Measurements from ENCODE around the gene LAMTOR2.

Gene LAMTOR2

GRCh38 chr1:156102633-156103511 is 48.3 kb downstream of the LAMTOR2 start:
- no peak for TF ChIP-seq CTCF (IDR thresholded peaks at IDR 0.05; ENCODE audit: low read depth, low read length)
- no peak overlapping the region for H3K4me3 ChIP-seq (replicated peaks in 1 of 2; ENCODE audit: low read depth in 2 of 2, low read length in 2 of 2)
- peak in 1 of 2 donors; percentile 61 for DNase-seq (ENCODE audit: low read depth in 2 of 2)

GRCh38 chr1:156103521-156103947 is 49.0 kb downstream of the LAMTOR2 start:
- DNase-seq (ENCODE audit: low read depth in 2 of 2) = peak; percentile 60 to 71
- no peak overlapping the region for H3K4me3 ChIP-seq (replicated peaks in 1 of 2; ENCODE audit: low read depth in 2 of 2, low read length in 2 of 2)
- TF ChIP-seq CTCF (IDR thresholded peaks at IDR 0.05; ENCODE audit: low read depth, low read length) = no peak

GRCh38 chr1:156104065-156104810 is 49.7 kb downstream of the LAMTOR2 start:
- peak; percentile 84 to 96 for DNase-seq (ENCODE audit: low read depth in 2 of 2)
- H3K4me3 ChIP-seq (replicated peaks in 1 of 2; ENCODE audit: low read depth in 2 of 2, low read length in 2 of 2) = no peak overlapping the region
- no peak for TF ChIP-seq CTCF (IDR thresholded peaks at IDR 0.05; ENCODE audit: low read depth, low read length)

- no peak for TF ChIP-seq CTCF (IDR thresholded peaks at IDR 0.05; ENCODE audit: low read depth, low read length)
- DNase-seq (ENCODE audit: low read depth in 2 of 2) = peak in 1 of 2 donors; percentile 84
- no peak overlapping the region for H3K4me3 ChIP-seq (replicated peaks in 1 of 2; ENCODE audit: low read depth in 2 of 2, low read length in 2 of 2)
These were observed 50.6 kb downstream of the LAMTOR2 start for GRCh38 chr1:156104861-156105832.

GRCh38 chr1:156106624-156107488 is 52.3 kb downstream of the LAMTOR2 start:
- DNase-seq (ENCODE audit: low read depth in 2 of 2) = peak; percentile 31 to 61
- H3K4me3 ChIP-seq (replicated peaks in 1 of 2; ENCODE audit: low read depth in 2 of 2, low read length in 2 of 2) = no peak overlapping the region
- no peak for TF ChIP-seq CTCF (IDR thresholded peaks at IDR 0.05; ENCODE audit: low read depth, low read length)
